ENCODE results near the gene CALD1.

Gene CALD1

DNA sequence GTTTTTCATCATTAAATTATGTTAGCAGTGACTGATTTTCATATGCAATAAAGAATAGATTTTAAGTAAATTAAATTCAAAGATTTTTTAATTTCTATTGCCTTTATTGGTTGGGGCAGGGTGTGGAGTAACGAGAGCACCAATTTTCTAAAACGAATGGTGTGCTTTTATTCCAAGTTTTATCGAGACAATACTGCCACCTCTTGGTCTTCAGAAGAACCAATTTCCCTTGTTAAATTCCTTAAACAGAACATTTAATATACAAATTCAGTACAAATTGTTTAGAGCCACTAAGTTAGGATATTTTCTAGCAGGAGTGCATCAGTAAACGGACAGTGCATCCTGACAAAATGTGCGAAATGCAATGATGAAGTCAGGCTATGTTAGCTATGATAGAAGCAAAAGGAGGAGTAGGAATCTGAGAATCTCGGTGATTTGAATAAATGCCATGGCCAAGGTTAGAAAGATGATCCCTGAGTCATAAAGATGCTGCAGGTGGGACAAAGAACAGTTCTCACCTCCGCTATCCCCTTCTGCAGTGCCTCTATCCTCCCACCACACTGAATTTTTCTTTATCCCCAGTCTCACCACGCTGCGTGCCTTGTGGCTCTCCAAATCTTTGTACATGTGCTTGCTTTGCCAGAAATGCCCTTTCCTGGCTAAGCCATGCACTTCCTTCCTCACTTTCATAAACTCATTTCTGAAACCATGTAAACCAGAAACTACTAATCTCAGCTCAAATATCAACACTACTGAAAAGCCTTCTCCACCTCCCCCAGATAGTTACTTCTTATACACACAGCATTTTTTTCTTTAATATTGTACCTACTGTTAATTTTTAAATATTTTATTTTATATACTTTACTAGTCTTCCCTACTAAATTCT, 175.0 kb downstream of the CALD1 start:
- peak; percentile 52 for TF ChIP-seq CTCF (conservative IDR thresholded peaks at IDR 0.05; ENCODE audit: control insufficient read depth, insufficient read depth, low read depth, low read length)
- peak; percentile 69 for DNase-seq (ENCODE audit: low read depth)
- no peak overlapping the region for H3K4me3 ChIP-seq (ENCODE audit: control insufficient read depth, low read depth, low read length)

DNA sequence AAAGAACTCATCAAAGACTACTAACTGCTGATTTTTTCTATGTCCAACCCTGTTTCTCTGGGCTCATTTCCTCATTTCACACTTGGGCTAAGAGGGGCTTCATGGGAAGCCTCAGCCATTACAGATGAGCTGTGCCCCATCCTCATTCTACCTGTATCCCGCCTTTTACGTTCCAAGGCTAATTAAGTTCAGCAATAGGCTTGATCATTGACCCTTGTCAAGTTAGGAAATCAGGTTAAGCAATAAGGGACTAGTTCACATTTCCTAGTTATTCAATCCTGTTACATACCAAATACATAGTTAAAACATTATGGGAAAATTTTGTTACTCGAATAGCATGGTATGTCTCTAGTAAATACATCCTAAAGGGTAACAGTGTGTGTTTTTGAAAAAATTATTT, 177.6 kb downstream of the CALD1 start:
- DNase-seq (ENCODE audit: low read depth), result no peak
- no peak overlapping the region for H3K4me3 ChIP-seq (ENCODE audit: control insufficient read depth, low read depth, low read length)
- TF ChIP-seq CTCF (conservative IDR thresholded peaks at IDR 0.05; ENCODE audit: control insufficient read depth, insufficient read depth, low read depth, low read length), result no peak

DNA sequence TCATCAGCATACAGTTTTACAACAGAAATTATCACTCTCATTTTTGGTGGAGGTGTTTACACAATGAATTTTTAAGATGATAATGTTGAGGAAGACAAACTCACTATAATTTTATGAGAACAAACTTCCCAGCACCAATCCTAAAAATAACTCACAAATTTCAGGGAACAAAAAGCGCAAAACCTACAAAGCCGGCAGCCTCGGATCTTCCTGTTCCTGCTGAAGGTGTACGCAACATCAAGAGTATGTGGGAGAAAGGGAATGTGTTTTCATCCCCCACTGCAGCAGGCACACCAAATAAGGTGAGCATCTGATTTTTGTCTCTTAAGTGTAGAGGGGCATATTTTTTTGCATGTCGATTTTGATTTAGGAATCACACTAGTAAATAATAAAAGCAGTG, 180.4 kb downstream of the CALD1 start:
- no peak overlapping the region for H3K4me3 ChIP-seq (ENCODE audit: control insufficient read depth, low read depth, low read length)
- TF ChIP-seq CTCF (conservative IDR thresholded peaks at IDR 0.05; ENCODE audit: control insufficient read depth, insufficient read depth, low read depth, low read length), result no peak
- DNase-seq (ENCODE audit: low read depth), result no peak

DNA sequence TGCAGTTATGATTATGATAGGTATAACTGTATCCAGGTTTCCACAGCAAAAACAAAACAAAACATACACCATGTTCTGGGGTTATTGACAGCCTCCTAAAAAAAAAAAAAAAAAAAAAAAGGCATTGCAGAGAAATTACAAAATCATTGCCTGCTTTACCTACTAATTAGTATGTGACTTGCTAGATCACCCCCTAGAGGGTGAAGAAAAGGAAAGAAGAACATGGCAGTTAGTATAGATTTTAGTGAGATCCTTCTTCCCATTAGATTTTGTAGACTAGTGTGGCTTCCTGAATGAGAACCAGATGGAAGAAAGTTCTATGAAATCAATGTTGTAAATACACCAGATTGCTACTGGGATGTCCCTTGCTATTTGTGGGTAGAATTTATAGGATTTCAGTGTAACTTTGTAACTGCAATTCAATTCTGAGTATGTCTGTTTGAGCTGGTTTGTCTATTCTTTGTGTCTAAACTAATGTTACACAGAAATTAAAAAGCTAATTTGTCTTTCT, 182.9 kb downstream of the CALD1 start:
- DNase-seq (ENCODE audit: low read depth), result peak; percentile 17
- peak; percentile 13 for TF ChIP-seq CTCF (conservative IDR thresholded peaks at IDR 0.05; ENCODE audit: control insufficient read depth, insufficient read depth, low read depth, low read length)

GRCh38 chr7:134963036-134963435, 183.6 kb downstream of the CALD1 start:
- H3K4me3 ChIP-seq (ENCODE audit: control insufficient read depth, low read depth, low read length), result no peak overlapping the region
- no peak for DNase-seq (ENCODE audit: low read depth)
- TF ChIP-seq CTCF (conservative IDR thresholded peaks at IDR 0.05; ENCODE audit: control insufficient read depth, insufficient read depth, low read depth, low read length), result no peak

More for the DNA sequence above, 182.9 kb downstream of the CALD1 start:
- no peak overlapping the region for H3K4me3 ChIP-seq (ENCODE audit: control insufficient read depth, low read depth, low read length)

DNA sequence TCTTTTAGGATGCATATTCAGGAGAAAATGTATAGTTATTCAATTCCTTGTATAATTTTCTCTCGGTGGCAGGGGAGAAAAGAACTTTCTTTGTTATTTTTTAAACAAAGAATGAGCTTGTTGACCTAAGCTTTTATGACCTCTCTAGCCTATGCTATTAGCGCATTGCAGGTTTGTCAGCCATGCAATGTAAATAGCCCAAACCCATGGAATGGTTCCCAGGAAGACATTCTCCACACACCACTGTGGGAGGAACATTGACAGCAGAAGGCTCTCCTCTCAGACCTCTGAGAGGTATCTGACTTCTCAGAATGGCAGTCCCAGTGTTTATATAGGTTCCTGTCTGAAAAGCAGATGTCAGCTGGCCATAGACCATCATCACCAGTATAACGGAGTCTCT, 187.3 kb downstream of the CALD1 start:
- no peak for DNase-seq (ENCODE audit: low read depth)
- no peak overlapping the region for H3K4me3 ChIP-seq (ENCODE audit: control insufficient read depth, low read depth, low read length)
- no peak for TF ChIP-seq CTCF (conservative IDR thresholded peaks at IDR 0.05; ENCODE audit: control insufficient read depth, insufficient read depth, low read depth, low read length)

Measured in fibroblast of mammary gland (primary cell).